ENCODE measurements around the gene DUS2.

Gene DUS2

DNA sequence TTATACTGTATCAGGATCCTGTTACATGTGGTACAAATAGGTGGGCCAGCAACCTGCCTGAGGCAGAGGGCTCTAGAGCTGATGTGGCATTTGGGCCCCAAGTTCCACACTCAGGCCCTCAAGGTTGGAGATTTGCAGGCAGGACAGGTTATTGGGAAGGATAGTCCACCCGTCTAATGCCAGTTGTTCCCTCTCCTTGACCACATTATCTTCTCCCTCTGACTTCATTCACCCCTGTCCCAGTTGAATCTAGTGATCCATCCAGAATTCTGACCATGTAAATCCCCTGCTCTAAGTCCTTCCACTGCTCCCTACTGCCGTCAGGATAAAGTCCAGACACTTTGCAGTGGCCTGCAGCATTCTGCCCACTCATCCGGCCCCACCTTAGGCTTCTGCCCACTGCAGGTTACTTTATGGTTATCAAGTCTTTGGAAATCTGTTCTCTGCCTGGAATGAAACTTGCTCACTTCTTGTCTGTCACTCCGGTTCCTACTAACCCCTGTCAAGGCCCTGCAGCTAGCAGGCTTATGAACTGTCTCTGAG is 60.2 kb downstream of the DUS2 start:
- TF ChIP-seq, protein P1, sequence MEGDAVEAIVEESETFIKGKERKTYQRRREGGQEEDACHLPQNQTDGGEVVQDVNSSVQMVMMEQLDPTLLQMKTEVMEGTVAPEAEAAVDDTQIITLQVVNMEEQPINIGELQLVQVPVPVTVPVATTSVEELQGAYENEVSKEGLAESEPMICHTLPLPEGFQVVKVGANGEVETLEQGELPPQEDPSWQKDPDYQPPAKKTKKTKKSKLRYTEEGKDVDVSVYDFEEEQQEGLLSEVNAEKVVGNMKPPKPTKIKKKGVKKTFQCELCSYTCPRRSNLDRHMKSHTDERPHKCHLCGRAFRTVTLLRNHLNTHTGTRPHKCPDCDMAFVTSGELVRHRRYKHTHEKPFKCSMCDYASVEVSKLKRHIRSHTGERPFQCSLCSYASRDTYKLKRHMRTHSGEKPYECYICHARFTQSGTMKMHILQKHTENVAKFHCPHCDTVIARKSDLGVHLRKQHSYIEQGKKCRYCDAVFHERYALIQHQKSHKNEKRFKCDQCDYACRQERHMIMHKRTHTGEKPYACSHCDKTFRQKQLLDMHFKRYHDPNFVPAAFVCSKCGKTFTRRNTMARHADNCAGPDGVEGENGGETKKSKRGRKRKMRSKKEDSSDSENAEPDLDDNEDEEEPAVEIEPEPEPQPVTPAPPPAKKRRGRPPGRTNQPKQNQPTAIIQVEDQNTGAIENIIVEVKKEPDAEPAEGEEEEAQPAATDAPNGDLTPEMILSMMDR (IDR thresholded peaks at IDR 0.05; ENCODE audit: low read depth, low read length): no peak
- H3K27me3 ChIP-seq (ENCODE audit: insufficient read depth, low read depth, severe bottlenecking): no peaks in the 10 kb centered on the region
- no peak overlapping the region for H3K4me3 ChIP-seq (ENCODE audit: low read depth, low read length)
- peak overlapping the region; percentile 98 for H3K27ac ChIP-seq
- no peak for DNase-seq
- peaks cover 1% of the 10 kb centered on the region; the same call in 1 of the 2 replicates for H3K36me3 ChIP-seq
- H3K9me3 ChIP-seq (ENCODE audit: severe bottlenecking): no peaks in the 10 kb centered on the region

DNA sequence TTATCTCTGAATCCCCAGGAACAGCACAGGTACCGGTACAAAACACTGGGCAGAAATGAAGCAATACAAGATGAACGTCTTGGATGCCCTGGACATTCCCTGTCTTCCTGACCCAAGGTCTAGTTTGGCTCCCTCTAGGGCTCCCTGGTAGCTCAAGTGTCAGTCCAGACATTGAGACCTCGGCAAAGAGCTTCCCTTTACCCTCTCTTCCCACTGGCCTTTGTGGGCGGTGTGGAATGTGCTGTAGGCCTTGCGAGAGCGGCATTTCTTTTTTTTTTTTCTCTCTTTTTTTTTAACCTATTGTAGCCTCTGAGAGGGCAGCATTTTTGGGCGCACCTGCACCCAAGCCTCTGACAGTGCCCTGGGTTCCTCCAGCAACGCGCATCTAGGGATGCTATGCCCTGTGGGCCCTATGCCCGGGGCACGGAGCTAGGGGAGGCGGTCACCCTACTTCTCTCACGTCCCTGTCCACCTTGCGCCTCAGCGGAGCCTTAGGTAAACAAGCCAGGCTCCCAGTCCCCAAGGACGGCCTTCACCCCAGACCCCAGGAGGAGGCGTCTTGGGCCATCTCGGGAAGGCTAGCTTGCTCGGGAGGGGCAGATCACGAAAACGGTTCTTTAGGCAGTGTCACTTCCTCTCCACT is 60.9 kb downstream of the DUS2 start:
- no peak for DNase-seq
- peak overlapping the region; percentile 60; the same call in 1 of the 2 replicates for H3K4me3 ChIP-seq (ENCODE audit: low read depth, low read length)
- no peaks in the 10 kb centered on the region for H3K9me3 ChIP-seq (ENCODE audit: severe bottlenecking)
- no peaks in the 10 kb centered on the region; the same call in 1 of the 2 replicates for H3K36me3 ChIP-seq
- H3K27me3 ChIP-seq (ENCODE audit: insufficient read depth, low read depth, severe bottlenecking): no peaks in the 10 kb centered on the region
- peak overlapping the region; percentile 98 for H3K27ac ChIP-seq
- TF ChIP-seq, protein P1 (IDR thresholded peaks at IDR 0.05; ENCODE audit: low read depth, low read length): peak; percentile 16; the same call in 1 of the 2 replicates

DNA sequence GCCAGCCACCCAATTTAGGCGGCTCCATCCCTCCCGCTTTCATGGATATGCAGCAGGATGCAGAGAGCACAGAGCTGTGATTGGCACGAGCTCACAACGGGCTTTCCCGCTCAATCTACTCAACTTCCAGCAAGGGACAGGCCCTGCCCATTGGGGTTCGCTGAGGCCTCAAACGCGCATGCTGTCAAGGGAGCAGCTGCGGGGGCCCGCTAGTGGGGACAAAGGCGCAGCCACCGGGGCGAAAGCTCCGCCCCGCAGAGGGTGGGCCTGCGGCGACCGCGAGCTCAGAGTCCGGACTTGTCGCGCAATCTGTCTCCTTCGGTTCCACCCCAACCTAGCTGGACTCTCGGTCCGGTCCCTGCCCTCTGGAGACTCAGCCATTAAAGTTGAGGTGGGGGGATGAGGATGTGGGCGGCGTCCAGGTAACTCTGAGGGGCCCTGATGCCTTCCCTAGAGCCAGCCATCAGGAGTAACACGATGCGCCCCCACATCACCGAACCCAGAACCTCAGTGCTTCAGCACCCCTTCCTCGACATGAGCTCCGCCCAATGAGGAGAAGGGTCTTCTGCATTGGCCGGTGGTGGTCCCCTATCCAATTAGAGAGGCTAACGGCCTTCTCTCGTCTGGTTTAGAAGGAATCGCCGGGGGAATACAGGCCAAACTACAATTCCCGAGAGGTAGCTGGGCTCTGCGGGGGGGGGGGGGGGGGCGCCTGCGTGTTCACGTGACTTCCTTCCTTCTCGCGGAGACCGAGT is 61.6 kb downstream of the DUS2 start:
- DNase-seq: peak; percentile 97
- H3K9me3 ChIP-seq (ENCODE audit: severe bottlenecking): no peaks in the 10 kb centered on the region
- TF ChIP-seq, protein P1 (IDR thresholded peaks at IDR 0.05; ENCODE audit: low read depth, low read length): peak; percentile 38; the same call in 1 of the 2 replicates
- H3K4me3 ChIP-seq (ENCODE audit: low read depth, low read length): peak overlapping the region; percentile 60
- H3K36me3 ChIP-seq: no peaks in the 10 kb centered on the region; the same call in 1 of the 2 replicates
- H3K27me3 ChIP-seq (ENCODE audit: insufficient read depth, low read depth, severe bottlenecking): no peaks in the 10 kb centered on the region
- peak overlapping the region; percentile 98 for H3K27ac ChIP-seq

DNA sequence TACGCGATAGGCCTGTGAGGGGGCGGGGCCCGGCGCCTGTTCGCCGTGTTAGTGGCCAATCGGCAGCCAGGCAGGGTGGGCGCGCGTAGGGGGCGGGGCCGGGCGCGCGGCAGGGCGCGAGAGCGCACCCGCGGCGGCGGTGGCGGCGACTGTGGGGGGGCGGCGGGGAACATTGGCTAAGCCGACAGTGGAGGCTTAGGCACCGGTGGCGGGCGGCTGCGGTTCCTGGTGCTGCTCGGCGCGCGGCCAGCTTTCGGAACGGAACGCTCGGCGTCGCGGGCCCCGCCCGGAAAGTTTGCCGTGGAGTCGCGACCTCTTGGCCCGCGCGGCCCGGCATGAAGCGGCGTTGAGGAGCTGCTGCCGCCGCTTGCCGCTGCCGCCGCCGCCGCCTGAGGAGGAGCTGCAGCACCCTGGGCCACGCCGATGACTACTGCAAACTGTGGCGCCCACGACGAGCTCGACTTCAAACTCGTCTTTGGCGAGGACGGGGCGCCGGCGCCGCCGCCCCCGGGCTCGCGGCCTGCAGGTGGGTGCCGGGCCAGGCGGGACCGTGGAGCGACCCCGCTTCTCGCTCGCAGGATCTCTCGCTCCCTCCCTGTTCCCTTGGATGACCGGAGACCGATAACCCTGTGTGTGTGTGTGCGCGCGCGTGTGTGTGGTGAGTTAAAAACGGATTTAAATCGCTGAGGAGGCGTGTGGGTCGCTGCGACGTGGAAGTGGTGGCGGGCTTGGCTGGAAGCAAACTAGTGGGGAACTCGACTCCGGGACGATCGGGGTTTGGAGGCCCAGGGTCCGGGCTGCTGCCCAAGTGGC is 62.4 kb downstream of the DUS2 start, which contains the start of gene NFATC3:
TSS of gene NFATC3 (plus strand) at position 112 of the 813 bp plus-strand sequence. CDS start at position 424, 312 bp downstream.
- TF ChIP-seq, protein P1 (IDR thresholded peaks at IDR 0.05; ENCODE audit: low read depth, low read length): no peak
- Histone ChIP-seq H3K9me3 (ENCODE audit: severe bottlenecking) (no peaks in the 10 kb centered on the region), H3K27ac (peak within 1 kb of the TSS; percentile 98), H3K4me3 (ENCODE audit: low read depth, low read length) (peak within 1 kb of the TSS; percentile 94), H3K27me3 (ENCODE audit: insufficient read depth, low read depth, severe bottlenecking) (no peaks in the 10 kb centered on the region), H3K36me3 (no peaks in the 10 kb centered on the region; the same call in 1 of the 2 replicates)
- DNase-seq: peak; percentile 98

DNA sequence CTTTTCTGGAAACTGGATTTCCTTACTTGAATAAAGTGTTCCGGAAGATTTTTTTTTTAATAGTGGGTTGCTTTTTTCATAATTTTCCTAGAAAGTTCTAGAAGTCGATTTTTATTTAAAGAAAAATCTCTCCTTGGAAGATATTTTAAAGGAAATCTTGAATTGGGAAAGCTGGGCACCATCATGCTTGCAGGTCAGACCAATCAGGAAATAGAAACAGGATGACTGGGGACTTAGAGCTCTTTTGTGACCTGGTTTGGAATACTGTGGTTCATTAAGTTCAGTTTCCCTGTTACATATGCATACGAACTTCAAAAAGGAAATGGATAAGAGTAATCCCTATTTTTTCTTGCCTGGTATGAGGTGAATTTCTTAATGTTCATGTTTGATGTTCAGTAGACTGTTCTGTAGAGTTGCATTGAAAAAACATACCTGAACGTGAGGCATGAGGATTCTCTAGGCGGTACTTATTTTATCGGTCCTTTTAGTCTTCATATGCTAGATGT is 63.3 kb downstream of the DUS2 start:
- no peak for DNase-seq
- Histone ChIP-seq H3K4me3 (ENCODE audit: low read depth, low read length) (peak overlapping the region; percentile 94), H3K36me3 (no peaks in the 10 kb centered on the region; the same call in 1 of the 2 replicates), H3K27me3 (ENCODE audit: insufficient read depth, low read depth, severe bottlenecking) (no peaks in the 10 kb centered on the region), H3K9me3 (ENCODE audit: severe bottlenecking) (no peaks in the 10 kb centered on the region), H3K27ac (peak overlapping the region; percentile 90)
- TF ChIP-seq, protein P1 (IDR thresholded peaks at IDR 0.05; ENCODE audit: low read depth, low read length): no peak

All from WERI-Rb-1 (cell line).